H1 (cell line): ENCODE results near the gene NRM. TPM values are rescaled to one million over a fixed set of nuclear protein-coding genes. Genes with fewer than 3 reads are reported as not detected.

Experiments
- CTCF ChIA-PET: fragments of 300-600 bp; sonication (Branson Sonifier 250); formaldehyde crosslinking; loops from one replicate; lab custom pipeline; 2021; ENCODE audit not compliant: partially characterized antibody; lab: Charles Lee
- POLR2A ChIA-PET: fragments of 300-600 bp; sonication (Branson Sonifier 250); formaldehyde crosslinking; loops from one replicate; lab custom pipeline; 2021; ENCODE audit warnings: inconsistent platforms; ENCODE audit not compliant: partially characterized antibody; lab: Charles Lee
- DNase-seq, 2 experiments: peaks; one replicate each; pipeline versions ENCODE4 v3.0.0 to v3.0.0-alpha.2; 2010 to 2022; ENCODE audit warnings: low spot score in 2 of 2, low read depth in 1 of 2, mixed read lengths in 1 of 2
- FAIRE-seq: peaks from 2 replicates; lab custom pipeline; 2011; peaks lifted over from hg19 to GRCh38; lab: Jason Lieb, UNC
- H2AFZ ChIP-seq: 2 replicates; pipeline ENCODE4 v1.8.1; 2012; ENCODE audit warnings: low read length, inconsistent platforms
- H2AK5ac ChIP-seq: 2 replicates; pipeline ENCODE4 v1.6.1; 2013; ENCODE audit warnings: low read depth, low read length
- H2BK120ac ChIP-seq: replicated peaks from 2 replicates; pipeline ENCODE3; 2013; ENCODE audit warnings: low read depth, low read length, inconsistent platforms
- H2BK12ac ChIP-seq: 2 replicates; pipeline ENCODE4 v1.6.1; 2013; ENCODE audit warnings: low read depth, low read length
- H2BK15ac ChIP-seq: 2 replicates; pipeline ENCODE4 v1.6.1; 2013; ENCODE audit warnings: low read length
- H2BK20ac ChIP-seq: 2 replicates; pipeline ENCODE4 v1.6.1; 2013; ENCODE audit warnings: low read length
- H2BK5ac ChIP-seq: 2 replicates; pipeline ENCODE4 v1.6.1; 2013; ENCODE audit warnings: low read depth, low read length
- H3K14ac ChIP-seq: 2 replicates; pipeline ENCODE4 v1.6.1; 2013; ENCODE audit warnings: inconsistent platforms; ENCODE audit not compliant: insufficient read length
- H3K18ac ChIP-seq: 2 replicates; pipeline ENCODE4 v1.6.1; 2013; ENCODE audit warnings: low read length; ENCODE audit errors: extremely low read depth
- H3K23ac ChIP-seq: 2 replicates; pipeline ENCODE4 v1.6.1; 2013; ENCODE audit warnings: inconsistent platforms; ENCODE audit not compliant: insufficient read length
- H3K23me2 ChIP-seq: 2 replicates; pipeline ENCODE4 v1.6.1; 2013; ENCODE audit warnings: low read depth, low read length
- H3K27ac ChIP-seq: 2 replicates; pipeline ENCODE4 v1.6.1; 2011; ENCODE audit warnings: low read depth, low read length, inconsistent platforms
- H3K27me3 ChIP-seq, 4 experiments: replicated peaks in 1 of 4; 1 replicate in 1 of 4; 2 replicates in 3 of 4; pipeline versions ENCODE4 v1.6.1 to v1.8.1; 2011 to 2013; ENCODE audit warnings: low read length in 3 of 4, mild to moderate bottlenecking in 3 of 4, inconsistent platforms in 2 of 4, mixed read lengths in 2 of 4, moderate library complexity in 1 of 4; ENCODE audit not compliant: control insufficient read depth in 3 of 4, insufficient read depth in 3 of 4; ENCODE audit errors: extremely low read depth in 1 of 4
- H3K36me3 ChIP-seq, 4 experiments: 2 replicates each; pipeline versions ENCODE4 v1.6.1 to v1.8.1; 2011 to 2013; ENCODE audit warnings: mild to moderate bottlenecking in 4 of 4, low read length in 3 of 4, moderate library complexity in 2 of 4, control low read depth in 1 of 4, inconsistent platforms in 1 of 4; ENCODE audit not compliant: insufficient read depth in 4 of 4, control insufficient read depth in 2 of 4
- H3K4ac ChIP-seq: replicated peaks from 2 replicates; pipeline ENCODE3; 2013; ENCODE audit warnings: low read length, low read depth, mixed read lengths, inconsistent platforms; ENCODE audit not compliant: insufficient read length
- H3K4me1 ChIP-seq, 4 experiments: replicated peaks in 1 of 4; 1 replicate in 1 of 4; 2 replicates in 3 of 4; pipeline versions ENCODE4 v1.6.1 to v1.8.1; 2011 to 2013; ENCODE audit warnings: low read length in 3 of 4, inconsistent platforms in 2 of 4, mixed read lengths in 1 of 4; ENCODE audit not compliant: insufficient read depth in 4 of 4, control insufficient read depth in 3 of 4
- H3K4me2 ChIP-seq, 2 experiments: 2 replicates each; pipeline versions ENCODE4 v1.6.1 to v1.8.1; 2011 to 2013; ENCODE audit warnings: low read depth in 2 of 2, low read length in 2 of 2, control low read depth in 1 of 2, inconsistent platforms in 1 of 2, mild to moderate bottlenecking in 1 of 2; ENCODE audit not compliant: insufficient read depth in 1 of 2
- H3K4me3 ChIP-seq, 4 experiments: fragments of 200-600, 300-600 bp in 1 of 4; sonication (generic), shearing (Covaris generic), sonication (Bioruptor Twin) in 1 of 4; 2 replicates each; pipeline versions ENCODE4 v1.5.1 to v1.8.1; 2011 to 2016; ENCODE audit warnings: low read length in 4 of 4, low read depth in 3 of 4, control low read depth in 2 of 4, inconsistent platforms in 2 of 4, mild to moderate bottlenecking in 2 of 4, mixed read lengths in 1 of 4, moderate library complexity in 1 of 4; ENCODE audit not compliant: insufficient read depth in 2 of 4; ENCODE audit errors: extremely low read depth in 1 of 4
- H3K56ac ChIP-seq: replicated peaks from 2 replicates; pipeline ENCODE3; 2013; ENCODE audit warnings: low read depth, mild to moderate bottlenecking, mixed read lengths, low read length, inconsistent platforms; ENCODE audit not compliant: insufficient read length
- H3K79me1 ChIP-seq: 2 replicates; pipeline ENCODE4 v1.6.1; 2013; ENCODE audit warnings: low read depth, low read length, control low read depth
- H3K79me2 ChIP-seq, 2 experiments: 2 replicates each; pipeline versions ENCODE4 v1.6.1 to v1.8.1; 2012 to 2013; ENCODE audit warnings: low read length in 2 of 2, mild to moderate bottlenecking in 2 of 2, inconsistent platforms in 1 of 2; ENCODE audit not compliant: insufficient read depth in 2 of 2, control insufficient read depth in 1 of 2
- H3K9ac ChIP-seq, 4 experiments: replicated peaks in 1 of 4; 1 replicate in 1 of 4; 2 replicates in 3 of 4; pipeline versions ENCODE4 v1.6.1 to v1.8.1; 2011 to 2013; ENCODE audit warnings: low read depth in 3 of 4, low read length in 3 of 4, control low read depth in 2 of 4, mild to moderate bottlenecking in 2 of 4, moderate library complexity in 2 of 4, inconsistent platforms in 1 of 4; ENCODE audit errors: extremely low read depth in 1 of 4
- H3K9me3 ChIP-seq, 2 experiments: 2 replicates each; pipeline versions ENCODE4 v1.6.1 to v1.8.1; 2012 to 2013; ENCODE audit warnings: mild to moderate bottlenecking in 2 of 2, moderate library complexity in 2 of 2, control low read depth in 1 of 2, inconsistent platforms in 1 of 2, low read depth in 1 of 2, low read length in 1 of 2, mixed read lengths in 1 of 2; ENCODE audit not compliant: insufficient read depth in 2 of 2
- H4K20me1 ChIP-seq, 2 experiments: replicated peaks in 1 of 2; 2 replicates each; pipeline versions ENCODE3 to v1.8.1; 2011 to 2013; ENCODE audit warnings: inconsistent platforms in 2 of 2, low read length in 2 of 2, mild to moderate bottlenecking in 1 of 2; ENCODE audit not compliant: insufficient read depth in 2 of 2, control insufficient read depth in 1 of 2
- H4K5ac ChIP-seq: 2 replicates; pipeline ENCODE4 v1.6.1; 2013; ENCODE audit warnings: low read length, low read depth, mixed read lengths, inconsistent platforms; ENCODE audit not compliant: insufficient read length
- H4K8ac ChIP-seq: 2 replicates; pipeline ENCODE4 v1.8.0; 2013; ENCODE audit warnings: mild to moderate bottlenecking, moderate library complexity, low read length, inconsistent platforms; ENCODE audit not compliant: insufficient read depth; ENCODE audit errors: extremely low read depth
- H4K91ac ChIP-seq: replicated peaks from 2 replicates; pipeline ENCODE3; 2013; ENCODE audit warnings: low read length, mixed read lengths, inconsistent platforms; ENCODE audit not compliant: insufficient read length
- JUND ChIP-seq: IDR thresholded peaks from 2 replicates; pipeline ENCODE4 v1.6.1; 2011; ENCODE audit warnings: mild to moderate bottlenecking, improper control_type of control experiment, low read length
- SIRT6 ChIP-seq: IDR thresholded peaks from one replicate; pipeline ENCODE4 v1.7.1; 2012; ENCODE audit warnings: low read length, inconsistent platforms
- WGBS, 2 experiments: shearing (Covaris generic) in 1 of 2; methylation state at CpG; one replicate each; pipeline versions ENCODE4 v1.1.6 to v1.1.7; 2013 to 2015; ENCODE audit warnings: low lambda C conversion rate in 2 of 2, mixed read lengths in 2 of 2, inconsistent platforms in 1 of 2, low coverage in 1 of 2, missing lambda C conversion rate in 1 of 2; ENCODE audit not compliant: insufficient replicate concordance in 2 of 2, insufficient coverage in 1 of 2, insufficient read length in 1 of 2; ENCODE audit errors: extremely low coverage in 1 of 2, missing lambda C conversion rate in 1 of 2; 5-methylcytosine and 5-hydroxymethylcytosine counted together
- polyA plus RNA-seq, 7 experiments: library from polyadenylated mRNA; depleted of rRNA in 3 of 7; stranded (reverse) in 5 of 7; unstranded in 2 of 7; fragments of >200 nt in 5 of 7; fragments of 200-250 nt in 2 of 7; gene quantifications; 1 replicate in 5 of 7; 2 replicates in 1 of 7; 4 replicates in 1 of 7; pipeline versions ENCODE4 v1.2.1 to v1.2.3, GENCODE V29; 2011 to 2013; ENCODE audit warnings: missing spikeins in 2 of 7, mixed read lengths in 2 of 7
- total RNA-seq: library from RNA; stranded (reverse); fragmentation: NEBNext Ultra II Directional; extraction: Animal tissue kit (Norgen Biotek cat#: 25700); gene quantifications from 2 replicates; pipeline ENCODE4 v1.2.1, GENCODE V29; 2021

NRM gene
- total and polyA plus RNA-seq, 2 of the 8 experiments (the other 6 are each of a cell fraction or from before 2014, with no cell fraction given), result 27.3 to 50.4 TPM

DNA sequence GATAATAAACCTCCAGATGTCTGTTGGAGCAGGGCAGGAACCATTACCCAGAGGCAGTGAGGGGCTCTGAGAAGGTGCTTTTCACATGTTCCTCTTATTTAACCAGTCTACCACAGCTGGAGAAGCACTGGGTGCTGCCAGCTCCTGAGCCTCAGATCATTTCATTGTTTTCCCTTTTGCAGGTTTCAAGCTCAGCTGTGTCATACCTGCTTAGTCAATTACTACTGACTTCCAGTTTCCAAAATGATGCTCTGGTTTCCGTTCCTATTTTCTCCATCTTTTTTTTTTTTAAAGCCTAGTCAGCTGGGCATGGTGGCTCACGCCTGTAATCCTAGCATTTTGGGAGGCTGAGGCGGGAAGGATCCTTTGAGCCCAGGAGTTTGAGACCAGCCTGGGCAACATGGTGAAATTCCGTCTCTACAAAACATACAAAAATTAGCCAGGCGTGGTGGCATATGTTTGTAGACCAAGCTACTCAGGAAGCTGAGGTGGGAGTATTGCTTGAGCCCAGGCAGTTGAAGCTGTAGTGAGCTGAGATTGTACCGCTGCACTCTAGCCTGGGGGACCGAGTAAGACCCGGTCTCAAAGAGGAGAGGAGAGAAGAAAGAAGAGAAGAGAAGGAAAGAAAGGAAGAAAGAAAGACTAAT lies 45.0 kb upstream of the NRM start:
- peaks cover 15 to 60% (median 37%) of the 10 kb centered on the region in 4 experiments for H3K36me3 ChIP-seq
- POLR2A ChIA-PET, result interaction anchor here (0.7 to 35.9 kb wide), 6 partner anchors 8 to 137 kb away, joined by 3 to 732 read pairs (median 6); partner anchors contain the start of genes MDC1, NRM and TUBB
- H2BK20ac ChIP-seq, result no peak overlapping the region

More for the DNA sequence above, 45.0 kb upstream of the NRM start:
- FAIRE-seq (no peak), DNase-seq (no peak)
- H2BK120ac ChIP-seq, result no peak overlapping the region
- no peaks in the 10 kb centered on the region for H3K9me3 ChIP-seq
- H3K23ac ChIP-seq, result no peak overlapping the region
- CTCF ChIA-PET, result interaction anchor here (1.4 to 11.8 kb wide), 5 partner anchors 13 to 92 kb away, joined by 4 to 147 read pairs (median 7); partner anchors contain the start of gene DHX16
- WGBS, 2 experiments, result 97% methylated on average over 8 of the region's 8 CpGs; no CpG with 5 or more reads in 1 of the 2 experiments
- H4K8ac ChIP-seq, result no peak overlapping the region
- no peak for TF ChIP-seq JUND
- TF ChIP-seq SIRT6, result no peak
- no peaks in the 10 kb centered on the region for H3K27me3 ChIP-seq
- H2AFZ ChIP-seq, result no peak overlapping the region
- no peak overlapping the region for H3K27ac ChIP-seq
- peaks cover 2% of the 10 kb centered on the region for H3K79me1 ChIP-seq
- H3K18ac ChIP-seq, result no peak overlapping the region
- H2BK5ac ChIP-seq, result no peak overlapping the region
- H4K91ac ChIP-seq, result no peak overlapping the region
- H3K79me2 ChIP-seq, result no peaks in the 10 kb centered on the region; a peak in 1 of 4 replicates
- no peak overlapping the region for H2BK15ac ChIP-seq
- H4K20me1 ChIP-seq, result peaks cover 4% of the 10 kb centered on the region in 2 experiments
- H4K5ac ChIP-seq, result no peak overlapping the region
- no peak overlapping the region for H3K4me3 ChIP-seq
- H3K23me2 ChIP-seq, result no peaks in the 10 kb centered on the region
- H3K4me1 ChIP-seq, result no peaks in the 10 kb centered on the region
- H2BK12ac ChIP-seq, result no peak overlapping the region
- no peak overlapping the region for H3K9ac ChIP-seq
- no peak overlapping the region for H3K4me2 ChIP-seq
- H3K4ac ChIP-seq, result no peak overlapping the region
- H3K56ac ChIP-seq, result no peak overlapping the region
- H2AK5ac ChIP-seq, result no peak overlapping the region
- no peak overlapping the region for H3K14ac ChIP-seq
